H4 (cell line): Measurements from ENCODE around the gene FOXP1. TPM values are rescaled to one million over a fixed set of nuclear protein-coding genes. Genes with fewer than 3 reads are reported as not detected.

Experiments
- DNase-seq: peaks from one replicate; pipeline ENCODE4 v3.0.0-alpha.2; 2015; ENCODE audit warnings: low spot score
- total RNA-seq: library from RNA; depleted of rRNA; stranded (reverse); fragments of >200 nt; shearing (Covaris generic); gene quantifications from 2 replicates; pipeline ENCODE4 v1.2.3, GENCODE V29; 2014

The FOXP1 gene
- total RNA-seq, 1 experiment from 2014 or later, result 15.9 TPM

DNA sequence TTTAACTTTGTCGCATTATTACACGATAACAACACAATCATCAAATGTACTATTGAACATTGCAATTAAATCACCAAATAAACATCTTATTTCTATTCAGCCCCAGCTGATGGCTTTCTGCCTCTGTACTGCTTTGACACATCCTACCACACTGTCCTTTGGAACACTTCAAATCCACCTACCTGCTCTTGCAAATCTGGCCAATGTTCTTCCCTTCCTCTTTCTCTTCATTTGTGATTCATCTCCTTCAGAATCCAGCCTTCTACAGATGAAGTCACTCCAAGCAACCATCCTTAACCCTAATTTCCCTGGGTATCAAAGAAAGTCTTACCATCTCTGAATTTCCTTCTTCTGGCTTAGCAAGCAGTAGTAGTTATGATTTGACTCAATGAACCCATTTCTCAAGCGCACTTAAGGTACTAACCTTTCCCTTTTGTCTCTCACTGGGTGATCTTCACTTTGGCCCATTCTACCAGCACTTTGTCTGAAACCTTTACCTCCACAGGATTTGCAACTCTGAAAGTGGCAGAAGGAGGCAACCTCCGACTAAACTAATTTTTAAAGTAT, 502.9 kb downstream of the FOXP1 start:
- DNase-seq, result no peak

DNA sequence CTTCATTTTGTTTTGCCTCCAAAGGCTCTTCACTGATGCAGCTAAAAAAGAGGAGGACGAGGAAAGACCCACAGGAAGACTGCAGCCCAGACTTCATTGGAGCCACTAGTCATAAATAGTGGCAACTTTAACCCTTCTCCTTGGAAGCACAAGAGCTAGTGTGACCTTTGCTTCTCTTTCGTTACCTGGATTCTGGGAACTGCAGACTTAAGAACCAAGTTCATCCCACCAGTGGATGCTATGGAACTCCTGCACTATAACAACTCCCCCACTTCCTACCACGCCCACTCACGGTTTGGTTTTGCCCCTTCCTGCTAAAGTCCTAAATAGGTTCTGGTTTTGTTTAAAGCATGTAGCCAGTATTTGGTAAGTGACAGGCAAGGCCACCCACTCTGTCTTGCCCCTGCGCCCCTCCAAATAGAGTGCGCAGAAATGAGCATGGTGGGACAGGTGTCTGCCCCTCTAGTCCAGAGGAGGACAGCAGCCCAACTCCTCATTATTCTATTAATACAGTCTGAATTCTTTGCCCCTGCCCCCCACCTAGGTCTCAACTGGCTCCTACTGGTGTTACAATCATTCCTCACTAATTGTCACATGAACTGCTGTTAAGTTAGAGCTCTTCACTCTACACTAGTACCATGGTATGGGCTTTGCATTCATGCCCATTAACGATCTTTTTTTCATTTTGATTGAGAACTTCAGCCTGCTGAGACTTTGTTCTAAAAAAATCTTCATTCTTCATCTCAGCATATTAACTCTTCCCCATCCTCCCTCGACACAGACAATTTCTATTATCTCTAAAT, 504.6 kb downstream of the FOXP1 start:
- DNase-seq, result no peak

DNA sequence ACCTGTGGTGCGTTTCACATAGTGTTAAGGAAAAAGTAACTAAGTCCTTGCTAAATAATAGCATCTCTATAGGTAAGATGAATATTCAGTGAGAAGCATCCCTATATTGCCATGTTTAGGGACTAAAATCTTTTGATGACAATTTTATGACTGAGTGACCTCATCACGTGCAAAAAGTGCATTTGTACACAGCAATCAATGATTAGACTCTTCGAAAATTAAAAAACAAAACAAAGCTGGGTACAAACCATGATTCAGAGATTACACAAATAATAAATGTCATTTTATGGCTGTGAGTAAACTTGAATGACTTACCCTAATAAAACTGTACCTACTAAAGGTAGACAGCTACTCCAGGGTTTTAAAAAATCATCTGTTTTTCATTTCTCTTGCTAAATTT, 505.3 kb downstream of the FOXP1 start:
- no peak for DNase-seq

DNA sequence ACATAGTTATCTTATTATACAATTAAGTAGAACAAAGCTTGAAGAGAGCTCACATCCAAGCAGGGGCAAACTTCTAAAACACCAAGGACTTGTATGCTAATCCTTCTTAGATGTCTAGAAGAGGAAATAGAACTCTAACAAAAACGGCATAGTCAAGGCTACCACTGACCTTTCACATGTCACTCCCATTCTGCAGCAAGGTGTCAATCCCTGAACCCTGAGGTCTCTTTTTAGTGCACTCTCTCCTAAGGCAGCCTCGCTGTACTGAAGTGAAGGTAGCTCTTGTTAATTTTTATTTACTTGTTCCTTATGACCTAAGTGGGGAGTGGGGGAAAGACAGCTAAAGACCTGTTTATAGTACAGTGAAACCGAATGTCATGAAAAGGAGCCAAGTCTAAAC, 506.5 kb downstream of the FOXP1 start:
- DNase-seq, result no peak

DNA sequence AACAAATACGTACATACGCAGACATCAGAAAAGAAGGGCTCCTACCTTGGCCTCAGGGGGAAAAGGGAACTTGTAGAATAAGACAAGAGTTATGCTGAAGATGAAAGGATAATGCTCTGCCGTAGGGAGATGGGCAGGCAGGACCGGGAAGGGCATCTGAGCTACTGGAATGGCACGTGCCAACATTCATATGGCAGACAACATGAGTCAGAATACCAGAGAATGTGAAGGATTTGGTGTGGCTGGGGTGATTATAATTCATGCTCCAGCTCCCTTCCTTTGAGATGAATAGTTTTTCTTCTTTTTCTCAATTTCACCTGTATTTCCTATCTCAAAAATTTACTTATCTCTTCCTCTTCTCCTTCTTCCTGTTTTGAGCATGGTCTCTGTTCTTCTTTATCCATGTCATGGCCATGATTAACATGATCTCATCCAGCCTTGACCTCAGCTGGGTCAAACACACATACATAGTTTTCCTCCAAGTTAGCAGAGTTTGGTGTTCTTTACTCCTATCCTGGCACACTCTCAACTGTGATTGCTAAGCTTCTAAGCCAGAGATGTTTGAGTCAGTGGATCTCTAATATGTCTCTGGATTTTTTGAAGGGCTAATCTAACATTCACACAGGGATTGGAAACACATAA, 507.0 kb downstream of the FOXP1 start:
- DNase-seq, result no peak

DNA sequence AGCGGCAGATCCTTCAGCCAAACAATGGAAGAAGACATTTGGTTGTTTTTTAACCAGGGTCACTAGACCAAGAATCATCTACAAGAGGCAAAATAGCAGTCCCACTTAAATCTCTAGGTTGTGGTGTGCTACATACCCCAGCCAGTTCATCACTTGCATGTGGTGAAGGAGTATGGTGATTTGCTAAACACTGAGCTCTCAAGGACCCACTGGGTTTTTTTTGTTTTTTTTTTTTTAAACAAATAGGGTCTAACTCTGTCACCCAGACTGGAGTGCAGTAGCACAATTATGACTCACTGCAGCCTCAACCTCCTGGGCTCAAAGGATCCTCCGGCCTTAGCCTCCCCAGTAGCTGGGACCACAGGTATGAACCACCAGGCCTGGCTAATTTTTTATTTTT, 508.0 kb downstream of the FOXP1 start:
- DNase-seq, result no peak

DNA sequence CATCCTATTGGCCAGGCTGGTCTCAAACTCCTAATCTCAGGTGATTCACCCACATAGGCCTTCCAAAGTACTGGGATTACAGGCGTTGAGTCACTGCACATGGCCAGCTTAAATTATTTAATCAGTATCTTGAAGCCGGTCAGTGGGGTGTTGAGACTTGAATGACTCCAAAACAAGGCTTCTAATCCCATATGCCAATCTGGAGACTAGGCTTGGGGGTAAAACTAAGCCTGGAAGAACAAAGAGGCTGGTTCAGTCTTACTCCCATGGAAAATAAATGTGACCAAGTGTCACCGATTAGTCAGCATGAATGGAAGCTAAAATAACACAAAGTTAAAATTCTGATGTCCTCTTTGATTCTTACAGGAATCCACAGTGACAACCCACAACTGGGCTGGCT, 509.1 kb downstream of the FOXP1 start:
- DNase-seq, result no peak

DNA sequence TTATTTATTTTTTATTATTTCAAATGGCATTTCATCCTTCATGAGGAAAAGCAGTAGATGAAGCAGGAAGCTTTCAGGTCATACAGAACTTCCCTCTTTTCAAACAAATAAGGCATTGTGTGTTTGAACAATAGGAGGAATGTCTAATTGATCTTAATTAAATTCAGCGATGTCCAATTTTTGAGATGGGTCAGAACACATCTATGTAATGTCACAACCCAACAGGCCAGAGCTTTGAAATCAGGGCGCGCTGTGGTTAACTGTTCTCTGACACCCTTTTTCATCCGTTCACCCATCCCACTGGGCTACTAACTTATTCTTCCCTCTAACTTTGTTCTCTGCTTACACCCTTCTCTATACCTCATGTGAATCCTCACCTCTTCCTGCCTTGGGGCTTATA, 510.5 kb downstream of the FOXP1 start:
- DNase-seq, result no peak

DNA sequence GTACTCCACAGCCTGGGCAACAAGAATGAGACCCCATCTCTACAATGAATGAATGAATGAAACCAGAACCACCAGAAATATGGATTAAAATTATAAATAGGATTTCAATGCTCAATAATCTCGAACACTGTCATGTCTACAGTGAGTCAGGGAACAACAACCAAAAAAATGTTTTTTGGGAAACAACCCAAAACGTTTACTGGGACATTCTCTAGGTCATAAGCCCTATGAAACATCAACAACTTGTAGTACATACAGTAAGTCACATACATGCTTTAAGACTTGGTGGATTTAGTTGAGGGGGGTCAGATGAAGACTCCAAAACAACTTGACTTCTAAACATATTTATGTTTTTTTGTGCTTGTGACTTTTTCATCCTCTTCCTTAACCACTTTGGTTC, 511.2 kb downstream of the FOXP1 start:
- no peak for DNase-seq

DNA sequence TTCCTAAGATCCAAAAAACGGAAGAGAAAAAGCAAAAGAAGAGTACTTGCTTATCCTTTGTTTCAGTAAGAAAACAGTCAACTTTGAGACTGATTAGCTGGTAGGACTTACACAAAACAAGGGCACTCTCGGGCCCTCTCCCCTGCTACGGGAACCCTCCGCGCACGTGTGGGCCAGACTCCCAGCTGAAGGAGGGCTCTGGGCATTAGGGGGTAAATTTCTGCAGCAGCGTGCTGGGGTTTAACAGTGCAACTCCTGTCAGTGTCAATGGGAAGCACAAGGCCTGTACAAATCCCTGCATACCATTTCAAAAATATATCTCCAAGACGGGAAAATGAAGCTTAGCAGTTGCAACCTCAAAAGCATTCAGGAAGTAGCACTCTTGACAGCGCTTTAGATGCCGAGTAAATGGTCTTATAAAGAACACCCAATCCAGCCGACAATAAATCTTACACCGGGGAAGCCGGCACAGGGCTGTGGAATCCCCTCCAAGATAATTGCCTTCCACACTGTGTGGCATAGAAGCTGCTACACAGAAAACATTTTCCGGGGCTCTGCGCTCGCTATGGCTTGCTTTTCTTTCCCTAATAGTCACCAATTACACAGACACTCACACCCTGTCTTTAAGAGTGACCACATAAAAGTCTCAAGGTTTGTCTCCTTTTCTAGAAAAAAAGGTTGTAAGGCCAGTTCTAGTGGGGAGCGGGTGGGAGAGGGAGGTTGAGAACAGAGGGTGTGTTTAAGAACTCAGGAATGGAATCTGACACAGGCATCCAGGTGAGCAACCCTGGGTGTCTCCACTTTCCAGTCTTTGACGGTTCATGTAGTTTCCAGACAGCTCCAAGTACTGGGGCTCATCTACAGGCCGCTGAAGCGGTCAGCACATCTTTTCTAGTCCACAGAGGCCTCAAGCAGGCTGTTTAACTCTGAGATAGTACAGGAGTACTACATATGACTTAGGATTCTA, 512.7 kb downstream of the FOXP1 start:
- DNase-seq, result no peak

DNA sequence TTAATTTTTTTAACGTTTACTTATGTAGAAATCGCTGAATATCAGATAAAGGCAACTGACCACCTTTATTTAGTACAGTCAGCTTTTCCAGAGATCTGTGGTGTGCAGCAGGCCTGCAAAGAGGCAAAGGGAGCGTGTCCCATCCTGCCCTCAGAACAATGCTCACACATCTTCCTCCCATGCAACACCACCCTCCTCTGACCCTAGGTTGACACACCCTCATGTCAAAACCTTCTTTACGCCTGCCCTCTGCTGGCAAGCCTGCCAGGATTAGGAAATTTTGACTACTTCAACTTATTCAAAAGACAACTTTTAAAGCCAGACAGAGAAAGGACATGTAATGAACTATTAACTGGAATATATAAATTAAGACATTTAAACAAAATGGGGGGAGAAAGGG, 513.7 kb downstream of the FOXP1 start:
- peak; percentile 43 for DNase-seq

DNA sequence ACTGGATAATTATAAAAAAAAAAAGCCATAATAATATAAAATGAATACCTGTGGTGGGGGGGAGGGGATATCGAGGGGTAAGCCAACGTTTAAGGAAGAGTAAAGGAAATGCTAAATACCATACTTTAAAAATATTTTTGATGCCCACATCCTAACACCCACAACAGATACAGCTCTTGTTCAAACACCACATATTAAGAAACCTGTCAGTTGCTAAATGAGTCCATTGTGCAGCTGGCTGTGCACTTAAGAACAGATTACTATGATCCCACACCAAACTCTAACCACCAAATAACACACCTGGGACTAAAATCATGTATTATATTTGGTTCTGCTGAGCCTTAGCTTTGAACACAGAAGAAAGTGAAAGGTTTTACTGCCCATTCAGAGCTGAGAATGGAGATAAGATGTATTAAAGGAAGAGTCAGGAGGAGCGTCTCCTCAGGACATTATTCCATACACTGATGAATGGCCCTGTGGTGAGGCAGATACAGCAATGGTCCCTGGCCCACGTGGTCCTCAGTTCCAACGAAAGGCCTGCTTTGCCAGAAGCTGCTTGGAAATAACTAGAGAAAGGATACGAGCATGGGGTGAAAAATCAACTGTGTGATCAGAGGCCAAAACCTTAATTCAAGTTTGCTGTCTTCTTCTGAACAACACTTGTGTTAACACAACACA, 515.4 kb downstream of the FOXP1 start:
- DNase-seq, result no peak

DNA sequence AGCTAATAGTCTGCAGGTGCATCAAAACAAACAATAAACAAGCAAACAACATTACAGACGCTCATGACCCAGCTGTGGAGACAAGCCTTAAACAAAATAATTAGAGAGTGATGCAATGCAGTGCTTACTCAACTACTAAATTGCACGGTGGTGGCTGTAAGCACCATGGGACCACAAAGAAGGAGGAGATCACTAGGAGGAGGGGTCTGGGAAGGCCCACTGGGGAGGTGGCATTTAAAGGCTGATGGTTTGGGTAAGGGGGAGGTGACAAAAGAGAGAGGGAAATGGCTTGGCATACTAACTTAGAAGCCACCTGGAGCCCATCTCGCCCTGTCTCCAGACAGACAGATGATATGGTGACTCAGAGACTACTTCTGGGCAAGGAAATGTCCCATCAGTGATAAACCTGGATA, 516.7 kb downstream of the FOXP1 start:
- DNase-seq, result peak; percentile 58

DNA sequence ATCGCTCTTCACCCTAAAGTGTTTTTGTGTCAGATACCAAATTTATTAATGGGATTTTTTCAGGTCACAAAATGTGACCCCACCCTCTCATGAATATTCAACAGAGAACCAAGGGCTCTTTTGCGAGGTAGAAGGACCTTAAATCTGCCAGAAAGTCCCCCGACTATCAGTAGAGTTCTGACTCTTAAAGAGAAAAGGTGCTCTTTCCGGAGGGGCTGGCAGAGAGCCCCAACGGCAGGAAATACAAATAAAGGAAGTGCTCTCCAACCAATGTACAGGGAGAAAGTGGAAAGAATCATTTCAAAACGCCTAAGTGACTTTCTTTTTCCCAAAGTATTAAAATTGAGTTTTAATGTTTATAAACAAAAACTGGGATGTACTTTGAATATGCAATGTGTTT, 517.2 kb downstream of the FOXP1 start:
- no peak for DNase-seq

DNA sequence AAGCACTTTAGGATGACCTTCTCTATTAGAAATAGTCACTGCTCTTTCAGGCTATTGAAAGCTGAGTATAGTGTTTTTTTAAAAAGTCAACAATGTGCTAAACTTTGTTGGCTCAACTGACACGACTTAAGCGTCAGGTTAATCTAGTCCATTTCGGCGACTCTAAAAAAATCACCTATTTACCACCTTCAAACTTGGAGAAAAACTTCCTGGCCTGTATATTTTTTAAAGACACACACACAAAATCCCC, 517.8 kb downstream of the FOXP1 start:
- DNase-seq, result no peak

DNA sequence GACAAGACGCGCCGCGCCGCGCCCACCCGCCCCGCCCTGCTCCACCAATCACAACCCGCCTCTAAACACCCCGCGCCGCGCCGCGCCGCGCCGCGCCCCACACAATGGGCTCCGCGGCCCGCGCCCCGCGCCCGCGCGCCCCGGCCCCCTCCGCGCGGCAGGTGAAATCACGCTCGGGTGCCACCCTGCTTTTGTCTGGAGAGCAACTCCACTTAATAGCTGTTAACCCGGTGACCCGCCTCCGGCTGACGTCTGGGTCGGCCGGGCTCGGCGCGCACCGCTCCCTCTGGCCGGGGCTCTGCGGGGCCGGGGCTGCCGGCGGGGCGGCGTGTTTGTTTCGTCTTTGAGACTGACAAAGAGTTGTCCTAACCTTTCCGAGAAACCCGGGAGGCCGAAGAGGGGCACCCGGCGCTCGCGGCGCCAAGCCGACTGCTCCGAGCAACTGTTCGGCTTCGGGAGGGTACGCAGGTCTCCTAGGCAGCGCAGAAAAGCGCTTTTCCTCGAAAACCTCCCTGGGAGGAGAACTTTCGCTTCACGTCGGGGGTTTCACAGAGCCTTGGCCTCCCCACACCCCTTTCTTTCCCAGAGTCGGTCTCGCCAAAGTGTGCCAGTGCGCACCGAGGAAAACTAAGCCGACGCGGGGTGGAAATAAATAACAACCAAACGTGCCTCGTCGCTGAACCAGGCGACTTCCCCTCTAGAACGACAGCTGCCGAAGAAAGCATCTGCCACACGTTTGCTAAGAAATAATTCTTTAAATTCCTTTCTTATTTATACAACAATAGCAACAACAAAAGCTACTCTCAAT, 518.4 kb downstream of the FOXP1 start:
- DNase-seq, result no peak

DNA sequence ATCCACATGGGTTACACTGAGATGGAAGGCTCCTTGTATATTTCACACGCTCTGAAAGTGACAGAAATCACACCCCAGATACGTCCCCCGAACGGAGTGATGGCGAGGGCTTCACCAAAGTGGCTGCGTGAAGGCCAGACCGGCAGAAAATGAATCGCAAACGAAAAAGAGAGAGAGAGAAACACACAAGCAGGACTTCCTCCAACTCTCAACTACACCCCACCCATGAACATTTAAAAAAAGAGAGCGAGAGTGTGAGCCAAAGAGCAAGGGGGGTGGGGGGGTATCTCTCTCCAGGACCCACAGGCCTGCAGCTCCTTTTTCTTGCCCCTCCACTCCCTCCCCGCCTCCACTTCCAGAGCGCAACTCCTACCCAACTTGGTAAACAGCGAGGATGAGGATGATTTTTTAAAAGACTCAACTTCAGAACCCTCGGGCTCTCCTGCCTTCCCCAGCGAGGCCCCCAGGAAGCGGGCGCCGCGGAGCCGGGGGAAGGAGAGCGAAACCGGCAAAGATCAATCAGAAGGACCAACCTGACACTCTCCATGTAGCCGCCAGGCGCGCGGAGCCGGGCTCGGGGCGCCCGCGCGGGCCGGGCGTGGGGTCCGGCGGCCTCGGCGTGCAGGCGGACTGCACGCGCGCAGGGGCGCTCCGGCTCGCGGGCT, 519.1 kb downstream of the FOXP1 start:
- DNase-seq, result peak; percentile 4

DNA sequence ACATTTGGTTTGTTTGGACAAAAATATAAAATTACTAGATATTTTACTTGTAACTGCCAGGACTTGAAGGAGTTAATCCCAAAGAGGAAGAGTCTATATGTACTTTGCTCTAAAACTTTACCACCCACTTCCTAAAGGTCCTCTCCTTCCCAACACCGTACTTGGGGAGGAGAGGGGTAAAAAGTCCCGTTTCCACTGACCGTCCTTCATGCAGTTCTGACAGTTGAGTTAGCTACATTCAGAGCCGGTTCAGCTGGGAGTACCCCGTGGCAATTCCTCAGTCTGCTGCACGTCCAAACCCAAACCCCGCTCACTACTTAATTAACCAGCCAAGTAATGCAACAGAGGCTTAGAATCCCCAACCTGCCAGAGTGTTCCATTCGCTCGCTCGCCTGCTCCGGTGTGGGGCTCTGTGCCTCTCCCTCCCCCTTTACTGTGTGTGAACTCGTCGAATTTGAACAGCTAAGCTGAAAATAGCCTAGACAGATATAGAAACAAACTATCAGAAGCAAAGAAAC, 519.7 kb downstream of the FOXP1 start:
- peak; percentile 6 for DNase-seq

DNA sequence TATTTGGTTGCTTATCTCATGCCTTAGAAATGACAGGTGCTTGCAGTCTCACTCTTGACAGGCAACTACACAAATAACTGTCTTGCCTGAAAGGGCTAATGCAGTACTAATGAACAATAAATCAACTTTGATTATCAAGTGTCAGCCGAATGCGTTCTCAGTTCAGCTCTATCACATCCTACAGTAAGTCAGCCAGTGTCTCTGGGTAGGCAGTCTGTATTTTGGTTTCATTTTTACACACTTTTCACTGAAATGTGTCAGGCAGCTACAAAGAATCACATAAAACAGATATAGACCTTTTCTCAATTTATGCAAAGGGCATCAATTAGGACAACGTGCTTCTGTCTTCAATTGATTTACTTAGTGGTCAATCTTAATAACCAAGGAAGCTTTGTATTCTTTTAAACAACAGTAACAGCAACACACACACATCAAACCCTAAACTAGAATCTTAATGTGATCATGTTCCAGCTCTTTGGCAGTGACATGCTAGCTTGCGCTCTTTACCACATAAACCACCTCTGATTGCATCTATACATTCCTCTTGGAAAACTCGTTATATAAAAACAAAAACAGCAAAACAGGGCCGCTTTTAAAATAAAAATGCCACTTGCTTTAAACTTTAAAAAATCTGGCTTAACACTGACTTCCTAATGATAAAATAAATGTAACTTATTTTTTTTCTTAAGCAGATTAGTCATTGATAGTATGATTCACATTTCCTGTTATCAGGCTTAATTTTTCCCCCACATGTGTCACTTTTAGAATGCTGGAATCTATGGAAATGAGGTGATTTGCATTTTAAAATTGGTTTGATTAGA, 520.4 kb downstream of the FOXP1 start:
- DNase-seq, result no peak
